IPS-15b (cell line): ENCODE data around the gene TBC1D5.

ENCODE experiments used
- H3K27me3 ChIP-seq: one replicate; pipeline ENCODE4 v1.6.1; 2013; ENCODE audit warnings: low read length; ENCODE audit not compliant: control insufficient read depth, insufficient read depth
- H3K36me3 ChIP-seq: one replicate; pipeline ENCODE4 v1.6.1; 2013; ENCODE audit warnings: low read length; ENCODE audit not compliant: control insufficient read depth, insufficient read depth
- H3K4me1 ChIP-seq: one replicate; pipeline ENCODE4 v1.6.1; 2013; ENCODE audit warnings: mild to moderate bottlenecking, low read length; ENCODE audit not compliant: control insufficient read depth, insufficient read depth
- H3K4me3 ChIP-seq: one replicate; pipeline ENCODE4 v1.5.1; 2013; ENCODE audit warnings: low read depth, low read length
- H3K9ac ChIP-seq: one replicate; pipeline ENCODE4 v1.6.1; 2013; ENCODE audit warnings: low read depth, mild to moderate bottlenecking, low read length
- H3K9me3 ChIP-seq: one replicate; pipeline ENCODE4 v1.6.1; 2013; ENCODE audit warnings: mild to moderate bottlenecking, low read length; ENCODE audit not compliant: control insufficient read depth, insufficient read depth

The TBC1D5 gene

GRCh38 chr3:17290894-17291293, 451.5 kb downstream of the TBC1D5 start:
- H3K4me3 ChIP-seq = no peak overlapping the region
- no peaks in the 10 kb centered on the region for H3K9me3 ChIP-seq
- no peaks in the 10 kb centered on the region for H3K4me1 ChIP-seq
- H3K36me3 ChIP-seq = no peaks in the 10 kb centered on the region
- H3K9ac ChIP-seq = no peak overlapping the region
- H3K27me3 ChIP-seq = no peaks in the 10 kb centered on the region

- no peak overlapping the region for H3K9ac ChIP-seq
- H3K4me3 ChIP-seq = no peak overlapping the region
- H3K9me3 ChIP-seq = no peaks in the 10 kb centered on the region
- H3K4me1 ChIP-seq = no peaks in the 10 kb centered on the region
- no peaks in the 10 kb centered on the region for H3K36me3 ChIP-seq
- H3K27me3 ChIP-seq = no peaks in the 10 kb centered on the region
These were observed 453.5 kb downstream of the TBC1D5 start for GRCh38 chr3:17288839-17289399.

- H3K9ac ChIP-seq = no peak overlapping the region
- H3K36me3 ChIP-seq = no peaks in the 10 kb centered on the region
- no peaks in the 10 kb centered on the region for H3K4me1 ChIP-seq
- no peaks in the 10 kb centered on the region for H3K9me3 ChIP-seq
- no peaks in the 10 kb centered on the region for H3K27me3 ChIP-seq
- no peak overlapping the region for H3K4me3 ChIP-seq
These were observed 455.3 kb downstream of the TBC1D5 start for GRCh38 chr3:17287006-17287689.

GRCh38 chr3:17278006-17278405, 464.4 kb downstream of the TBC1D5 start:
- no peak overlapping the region for H3K9ac ChIP-seq
- H3K27me3 ChIP-seq = no peaks in the 10 kb centered on the region
- H3K4me1 ChIP-seq = no peaks in the 10 kb centered on the region
- H3K36me3 ChIP-seq = no peaks in the 10 kb centered on the region
- no peaks in the 10 kb centered on the region for H3K9me3 ChIP-seq
- H3K4me3 ChIP-seq = no peak overlapping the region

GRCh38 chr3:17266846-17267245, 475.6 kb downstream of the TBC1D5 start:
- Histone ChIP-seq H3K27me3 (no peaks in the 10 kb centered on the region), H3K9ac (no peak overlapping the region)

GRCh38 chr3:17261627-17262369, 480.6 kb downstream of the TBC1D5 start:
- Histone ChIP-seq H3K27me3 (no peaks in the 10 kb centered on the region), H3K9ac (no peak overlapping the region), H3K4me3 (no peak overlapping the region), H3K4me1 (peaks cover 3% of the 10 kb centered on the region), H3K9me3 (no peaks in the 10 kb centered on the region), H3K36me3 (no peaks in the 10 kb centered on the region)

More at GRCh38 chr3:17266846-17267245, 475.6 kb downstream of the TBC1D5 start:
- Histone ChIP-seq H3K4me3 (no peak overlapping the region), H3K4me1 (no peaks in the 10 kb centered on the region), H3K9me3 (no peaks in the 10 kb centered on the region), H3K36me3 (no peaks in the 10 kb centered on the region)

- Histone ChIP-seq H3K9me3 (no peaks in the 10 kb centered on the region), H3K36me3 (no peaks in the 10 kb centered on the region), H3K4me3 (no peak overlapping the region), H3K9ac (no peak overlapping the region), H3K4me1 (peaks cover 3% of the 10 kb centered on the region), H3K27me3 (no peaks in the 10 kb centered on the region)
These were observed 482.2 kb downstream of the TBC1D5 start for GRCh38 chr3:17260257-17260656.

- Histone ChIP-seq H3K4me3 (no peak overlapping the region), H3K9ac (no peak overlapping the region), H3K36me3 (no peaks in the 10 kb centered on the region), H3K9me3 (no peaks in the 10 kb centered on the region), H3K4me1 (peaks cover 3% of the 10 kb centered on the region), H3K27me3 (no peaks in the 10 kb centered on the region)
These were observed 482.7 kb downstream of the TBC1D5 start for GRCh38 chr3:17259685-17260084.

GRCh38 chr3:17258823-17259436, 483.5 kb downstream of the TBC1D5 start:
- H3K36me3 ChIP-seq = no peaks in the 10 kb centered on the region
- H3K9ac ChIP-seq = no peak overlapping the region
- no peaks in the 10 kb centered on the region for H3K27me3 ChIP-seq
- H3K9me3 ChIP-seq = no peaks in the 10 kb centered on the region
- H3K4me3 ChIP-seq = no peak overlapping the region
- peaks cover 3% of the 10 kb centered on the region for H3K4me1 ChIP-seq

- H3K4me3 ChIP-seq = no peak overlapping the region
- H3K36me3 ChIP-seq = no peaks in the 10 kb centered on the region
- H3K27me3 ChIP-seq = no peaks in the 10 kb centered on the region
- H3K4me1 ChIP-seq = peaks cover 3% of the 10 kb centered on the region
- H3K9ac ChIP-seq = no peak overlapping the region
- H3K9me3 ChIP-seq = no peaks in the 10 kb centered on the region
These were observed 485.2 kb downstream of the TBC1D5 start for GRCh38 chr3:17257269-17257668.

- no peaks in the 10 kb centered on the region for H3K4me1 ChIP-seq
- H3K4me3 ChIP-seq = no peak overlapping the region
- no peak overlapping the region for H3K9ac ChIP-seq
- no peaks in the 10 kb centered on the region for H3K27me3 ChIP-seq
- no peaks in the 10 kb centered on the region for H3K36me3 ChIP-seq
- no peaks in the 10 kb centered on the region for H3K9me3 ChIP-seq
These were observed 498.8 kb downstream of the TBC1D5 start for GRCh38 chr3:17243621-17244020.
